Chondrocyte (in vitro differentiated cells): ENCODE results near the gene ADGRB2. TPM values are rescaled to one million over a fixed set of nuclear protein-coding genes. Genes with fewer than 3 reads are reported as not detected.

Experiments used
- DNase-seq: peaks from one replicate; pipeline ENCODE4 v3.0.0; 2021; ENCODE audit warnings: mixed read lengths, low spot score
- H3K27ac Mint-ChIP-seq: one replicate; pipeline ENCODE4 v1.8.0; 2021; ENCODE audit warnings: mild to moderate bottlenecking, moderate library complexity, mixed read lengths; ENCODE audit not compliant: unreplicated experiment
- H3K27me3 Mint-ChIP-seq: 2 replicates; pipeline ENCODE4 v1.8.0; 2021; ENCODE audit warnings: low read depth, mixed read lengths
- H3K36me3 Mint-ChIP-seq: 2 replicates; pipeline ENCODE4 v1.8.0; 2021; ENCODE audit warnings: low read depth, mixed read lengths
- H3K4me1 Mint-ChIP-seq: 2 replicates; pipeline ENCODE4 v1.8.0; 2021; ENCODE audit warnings: low read depth, mild to moderate bottlenecking, mixed read lengths
- H3K4me3 Mint-ChIP-seq: one replicate; pipeline ENCODE4 v1.8.0; 2021; ENCODE audit warnings: mild to moderate bottlenecking, moderate library complexity, mixed read lengths; ENCODE audit not compliant: unreplicated experiment
- H3K9me3 Mint-ChIP-seq: 2 replicates; pipeline ENCODE4 v1.8.0; 2021; ENCODE audit warnings: low read depth, mixed read lengths
- total RNA-seq: library from RNA; stranded (reverse); gene quantifications from 3 replicates; pipeline ENCODE4 v1.2.1, GENCODE V29; 2021
- TF ChIP-seq, protein P1 (sequence below): fragments of 200-600 bp; sonication (generic); IDR thresholded peaks from 2 replicates; pipeline ENCODE4 v1.5.0; 2021; ENCODE audit warnings: antibody characterized with exemption, mild to moderate bottlenecking, moderate library complexity

The ADGRB2 gene
- total RNA-seq, 1 donor from 2014 or later = 11.9 TPM

DNA sequence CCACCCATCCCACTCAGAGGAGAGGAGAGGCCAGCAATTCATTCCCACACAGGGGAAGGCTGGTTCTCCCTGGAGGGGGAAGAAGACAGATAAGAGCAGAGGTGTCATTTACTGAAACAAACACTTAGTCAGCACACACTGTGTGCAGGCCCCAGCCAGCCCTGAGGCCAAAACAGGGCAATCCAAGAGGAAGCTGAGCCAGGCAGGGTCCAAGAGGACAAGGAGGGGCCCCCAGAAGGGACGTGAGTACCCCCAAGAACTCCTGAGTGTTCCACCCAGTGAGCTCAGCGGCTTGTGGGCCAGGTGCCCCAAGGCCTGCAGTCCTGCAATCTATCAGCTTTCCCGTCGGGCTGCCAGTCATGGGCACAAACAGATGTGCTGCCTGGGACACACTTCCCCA, 15.8 kb downstream of the ADGRB2 start:
- TF ChIP-seq, protein P1, sequence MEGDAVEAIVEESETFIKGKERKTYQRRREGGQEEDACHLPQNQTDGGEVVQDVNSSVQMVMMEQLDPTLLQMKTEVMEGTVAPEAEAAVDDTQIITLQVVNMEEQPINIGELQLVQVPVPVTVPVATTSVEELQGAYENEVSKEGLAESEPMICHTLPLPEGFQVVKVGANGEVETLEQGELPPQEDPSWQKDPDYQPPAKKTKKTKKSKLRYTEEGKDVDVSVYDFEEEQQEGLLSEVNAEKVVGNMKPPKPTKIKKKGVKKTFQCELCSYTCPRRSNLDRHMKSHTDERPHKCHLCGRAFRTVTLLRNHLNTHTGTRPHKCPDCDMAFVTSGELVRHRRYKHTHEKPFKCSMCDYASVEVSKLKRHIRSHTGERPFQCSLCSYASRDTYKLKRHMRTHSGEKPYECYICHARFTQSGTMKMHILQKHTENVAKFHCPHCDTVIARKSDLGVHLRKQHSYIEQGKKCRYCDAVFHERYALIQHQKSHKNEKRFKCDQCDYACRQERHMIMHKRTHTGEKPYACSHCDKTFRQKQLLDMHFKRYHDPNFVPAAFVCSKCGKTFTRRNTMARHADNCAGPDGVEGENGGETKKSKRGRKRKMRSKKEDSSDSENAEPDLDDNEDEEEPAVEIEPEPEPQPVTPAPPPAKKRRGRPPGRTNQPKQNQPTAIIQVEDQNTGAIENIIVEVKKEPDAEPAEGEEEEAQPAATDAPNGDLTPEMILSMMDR = no peak
- Mint-ChIP-seq H3K36me3 (peaks cover 4% of the 10 kb centered on the region), H3K27me3 (no peaks in the 10 kb centered on the region), H3K9me3 (no peaks in the 10 kb centered on the region), H3K4me1 (peaks cover 50% of the 10 kb centered on the region), H3K4me3 (no peak overlapping the region), H3K27ac (no peak overlapping the region)
- no peak for DNase-seq

DNA sequence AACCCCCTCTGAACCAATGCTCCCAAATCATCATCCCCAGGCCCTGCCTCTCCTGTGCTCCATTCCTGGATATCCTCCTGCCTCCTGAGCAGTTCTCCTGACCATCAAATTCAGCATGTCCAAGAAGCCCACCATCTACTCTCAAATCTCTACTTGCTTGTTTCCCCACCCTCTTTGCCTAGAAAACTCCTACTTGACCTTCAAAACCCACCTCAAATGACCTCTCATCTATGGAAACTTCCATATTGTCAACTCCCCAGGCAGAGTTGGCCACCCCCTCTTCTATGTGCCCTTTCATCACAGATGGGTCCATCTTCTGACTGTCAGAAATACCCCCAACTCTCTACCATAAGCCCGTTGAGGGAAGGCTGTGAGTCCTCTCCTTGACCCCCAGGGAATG, 16.8 kb downstream of the ADGRB2 start:
- no peak overlapping the region for H3K4me3 Mint-ChIP-seq
- no peaks in the 10 kb centered on the region for H3K27me3 Mint-ChIP-seq
- H3K27ac Mint-ChIP-seq = no peak overlapping the region
- H3K36me3 Mint-ChIP-seq = peaks cover 4% of the 10 kb centered on the region
- H3K9me3 Mint-ChIP-seq = no peaks in the 10 kb centered on the region
- peaks cover 39% of the 10 kb centered on the region for H3K4me1 Mint-ChIP-seq
- no peak for DNase-seq
- TF ChIP-seq, protein P1 = no peak

DNA sequence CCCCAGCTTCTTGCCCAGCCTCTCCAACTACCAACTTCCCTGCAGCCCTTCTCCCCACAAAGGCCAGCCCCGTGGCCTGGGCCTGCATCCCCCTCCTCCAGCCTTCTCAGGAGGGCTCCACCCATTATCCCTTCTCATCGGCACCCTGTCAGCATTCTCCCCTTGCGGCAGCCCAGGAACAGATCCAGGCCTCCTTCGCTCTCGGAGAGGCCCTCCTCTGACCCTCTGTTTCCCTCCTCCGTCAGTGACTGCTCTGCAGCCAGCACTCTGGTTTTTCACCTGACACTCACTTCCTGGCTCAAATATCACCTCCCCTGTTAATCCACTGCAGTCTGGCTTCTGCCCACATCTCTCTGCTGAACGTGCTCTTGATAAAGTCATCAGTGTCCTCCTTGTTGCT, 17.5 kb downstream of the ADGRB2 start:
- H3K4me3 Mint-ChIP-seq = no peak overlapping the region

DNA sequence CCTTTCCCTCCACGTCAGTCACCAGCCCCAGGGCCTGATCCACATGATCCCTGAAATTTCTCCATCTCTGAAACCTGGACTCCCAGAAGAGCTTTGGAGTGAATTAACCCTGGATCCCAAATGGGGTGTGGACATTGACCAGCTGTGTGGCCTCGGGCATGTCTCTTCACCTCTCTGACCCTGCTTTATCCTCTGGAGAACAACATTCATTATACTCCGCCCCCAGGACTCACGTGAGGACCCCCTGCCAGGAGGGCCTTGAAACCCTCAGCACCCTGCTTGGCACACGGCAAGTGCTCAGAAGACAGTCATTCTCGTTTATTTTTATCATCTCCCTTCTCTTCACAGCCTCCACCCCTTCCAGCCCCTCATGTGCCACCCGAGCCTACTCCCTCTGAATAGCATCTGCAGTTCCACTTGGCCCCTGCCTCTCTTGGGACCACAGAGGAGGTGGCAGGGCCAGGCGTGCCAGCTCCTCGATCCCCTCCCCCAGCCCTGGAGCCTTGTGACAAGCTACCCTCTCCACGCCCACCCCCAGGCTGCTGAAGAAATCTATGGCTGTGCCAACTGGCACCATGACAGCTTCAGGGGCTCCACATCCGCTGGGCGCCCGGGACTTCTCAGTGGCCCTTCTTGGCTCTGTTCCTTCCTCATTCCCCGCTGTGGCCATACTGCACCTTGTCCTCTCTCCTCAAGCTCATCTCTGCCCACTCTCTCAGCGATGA, 18.0 kb downstream of the ADGRB2 start:
- Mint-ChIP-seq H3K27ac (peak overlapping the region; percentile 73), H3K36me3 (peaks cover 4% of the 10 kb centered on the region), H3K4me1 (peaks cover 29% of the 10 kb centered on the region), H3K27me3 (no peaks in the 10 kb centered on the region), H3K4me3 (no peak overlapping the region), H3K9me3 (no peaks in the 10 kb centered on the region)
- TF ChIP-seq, protein P1 = peak; percentile 60
- DNase-seq = no peak

More for the DNA sequence above, 17.5 kb downstream of the ADGRB2 start:
- TF ChIP-seq, protein P1 = no peak
- peaks cover 4% of the 10 kb centered on the region for H3K36me3 Mint-ChIP-seq
- no peaks in the 10 kb centered on the region for H3K27me3 Mint-ChIP-seq
- H3K27ac Mint-ChIP-seq = peak overlapping the region; percentile 38
- no peaks in the 10 kb centered on the region for H3K9me3 Mint-ChIP-seq
- no peak for DNase-seq
- peaks cover 33% of the 10 kb centered on the region for H3K4me1 Mint-ChIP-seq

DNA sequence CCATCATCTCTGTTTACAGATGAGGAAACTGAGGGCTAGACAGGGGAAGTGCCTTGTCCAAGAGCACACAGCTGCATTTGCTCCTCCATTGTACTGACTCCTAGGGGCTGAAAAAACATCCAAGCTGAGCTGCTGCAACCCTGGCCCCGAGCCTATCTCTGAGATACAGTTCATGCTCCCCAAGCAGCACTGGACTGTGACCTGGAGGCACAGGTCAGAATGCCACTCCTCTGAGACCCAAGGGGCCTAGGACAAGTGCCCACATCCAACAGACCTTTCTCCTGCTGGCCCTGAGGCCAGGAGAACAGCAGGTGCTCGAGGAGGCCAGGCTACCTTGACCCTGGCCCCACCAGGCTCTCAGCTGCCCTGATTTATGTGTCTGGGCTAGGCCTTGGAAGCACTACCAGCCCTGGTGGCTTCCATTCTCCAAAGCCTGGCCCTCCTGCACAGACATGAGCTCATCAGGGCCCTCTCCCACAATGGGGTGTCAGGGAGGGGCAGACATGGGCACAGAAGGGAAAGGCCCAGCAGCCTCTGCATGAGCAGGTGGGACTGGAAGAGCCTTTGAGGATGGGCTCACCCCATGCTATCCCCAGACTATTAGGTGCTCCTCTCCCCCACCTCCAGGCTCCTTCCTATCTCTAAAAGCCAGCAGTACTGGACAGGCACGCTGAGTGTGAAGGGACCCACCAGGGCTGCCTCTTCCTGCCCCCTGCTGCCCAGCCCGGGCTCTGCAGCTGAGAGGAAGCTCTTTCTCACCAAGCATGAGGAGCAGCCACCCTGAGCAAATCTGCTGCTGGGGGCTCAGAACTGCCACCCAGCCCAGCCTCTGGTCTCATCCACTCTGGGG, 18.8 kb downstream of the ADGRB2 start:
- peaks cover 4% of the 10 kb centered on the region for H3K36me3 Mint-ChIP-seq
- no peak for DNase-seq
- H3K27ac Mint-ChIP-seq = no peak overlapping the region
- TF ChIP-seq, protein P1 = peak; percentile 86
- no peak overlapping the region for H3K4me3 Mint-ChIP-seq
- H3K27me3 Mint-ChIP-seq = no peaks in the 10 kb centered on the region
- peaks cover 21% of the 10 kb centered on the region for H3K4me1 Mint-ChIP-seq
- no peaks in the 10 kb centered on the region for H3K9me3 Mint-ChIP-seq
